HG02938 (cell line): ENCODE data around the gene ASTN2.

Source experiments
- ATAC-seq: cut with Tn5 transposase; IDR thresholded peaks from one replicate; pipeline ENCODE4 v1.9.1; 2021; ENCODE audit warnings: mild to moderate bottlenecking, moderate library complexity; ENCODE audit not compliant: unreplicated experiment

ASTN2 gene

DNA sequence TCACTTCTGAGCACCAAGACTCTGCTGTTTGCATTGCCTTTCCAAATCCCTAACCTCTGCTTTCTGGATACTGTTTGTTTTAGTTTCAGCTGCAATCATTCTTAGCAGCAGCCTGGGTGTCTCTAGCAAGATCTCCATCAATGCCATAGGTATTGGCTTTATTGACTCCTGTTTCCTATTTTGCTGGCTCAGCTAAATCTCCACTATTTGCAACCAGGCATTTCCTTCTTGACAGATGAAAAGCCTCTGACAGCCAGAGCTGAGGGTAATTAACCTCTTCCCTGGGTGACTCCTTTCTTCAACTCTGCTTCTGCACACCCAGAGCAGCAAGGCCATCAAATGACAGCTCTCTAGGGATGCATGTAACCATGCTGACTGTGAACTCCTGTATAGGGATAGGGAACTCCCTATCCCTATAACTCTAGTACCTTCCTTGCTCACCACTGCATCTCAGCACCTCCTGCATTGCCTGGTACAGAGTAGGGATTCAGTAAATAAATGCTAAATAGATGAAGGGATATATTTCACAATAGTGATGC is 434.2 kb downstream of the ASTN2 start:
- ATAC-seq: no peak

DNA sequence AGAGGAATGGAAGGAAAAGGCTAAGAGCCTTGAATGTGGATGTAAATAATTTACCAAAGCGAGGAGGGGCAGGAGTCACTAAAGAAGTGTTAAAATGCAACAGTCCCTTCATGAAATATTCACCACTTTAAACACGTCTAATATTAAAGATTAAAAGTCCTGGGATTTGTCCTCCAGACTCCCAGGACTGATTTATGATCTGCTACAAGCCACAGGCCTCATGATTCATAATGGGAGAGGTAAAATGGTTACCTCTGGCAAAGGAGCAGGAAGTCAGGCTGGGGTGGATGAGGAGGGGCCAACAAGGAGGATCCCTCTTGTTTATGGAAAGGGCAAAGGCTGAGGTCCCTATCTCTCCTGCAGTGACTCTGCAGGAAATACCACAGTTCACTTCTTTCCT is 435.4 kb downstream of the ASTN2 start:
- ATAC-seq: no peak

DNA sequence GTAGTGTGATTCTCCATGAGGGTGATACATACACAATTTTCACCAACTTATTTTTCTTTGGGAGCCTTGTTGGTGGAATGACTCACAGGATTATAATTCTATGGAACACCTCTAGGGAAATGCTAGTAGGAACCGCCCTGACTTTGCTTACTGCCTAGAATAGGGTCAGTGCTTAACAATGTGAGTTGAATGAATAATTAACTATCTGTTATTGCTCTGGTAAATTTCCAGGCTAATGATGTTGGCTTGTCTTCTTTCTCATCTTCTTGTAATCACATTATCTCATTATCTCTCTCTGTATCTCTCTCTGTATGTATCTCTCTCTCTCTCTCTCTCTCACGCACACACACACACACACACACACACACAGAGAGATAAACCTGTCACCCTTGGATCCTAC is 436.7 kb downstream of the ASTN2 start:
- ATAC-seq: no peak

DNA sequence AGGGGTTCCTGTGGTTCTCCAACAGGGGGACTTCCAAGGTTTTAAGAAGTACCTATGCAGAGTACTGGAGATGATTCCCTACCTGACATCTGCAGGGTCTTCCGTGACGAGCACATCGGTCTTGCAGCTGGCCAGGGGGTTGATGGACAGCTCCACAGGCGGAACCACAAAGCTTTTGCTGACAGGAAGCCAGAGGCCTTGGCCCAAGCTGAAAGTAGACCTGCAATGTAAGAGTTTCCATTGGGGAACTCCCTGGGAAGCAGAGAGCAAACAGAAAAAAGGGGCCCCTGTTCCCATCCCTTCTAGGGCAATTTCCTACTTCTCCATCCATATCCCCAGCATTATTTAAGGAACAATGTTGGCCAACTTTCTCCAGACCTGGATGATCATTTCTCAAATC is 439.7 kb downstream of the ASTN2 start:
- no peak for ATAC-seq

DNA sequence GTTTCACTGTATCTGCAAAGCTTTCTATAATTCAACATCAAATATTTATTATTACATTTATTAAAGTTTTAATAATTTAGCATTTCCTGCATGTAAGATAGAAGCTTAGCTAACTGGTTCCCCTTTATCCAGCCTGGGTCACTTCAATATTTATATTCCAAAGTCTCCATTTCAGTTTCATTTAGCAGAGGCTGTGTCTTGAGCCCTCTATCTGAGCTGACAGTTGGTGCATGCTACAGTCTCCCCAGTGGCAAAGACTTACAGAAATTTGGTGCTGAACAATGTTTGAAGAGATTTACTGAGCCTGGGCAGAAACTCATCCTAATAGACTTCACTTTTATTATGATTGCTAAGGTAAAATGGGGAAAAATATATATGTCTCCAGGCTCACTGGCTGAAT is 448.7 kb downstream of the ASTN2 start:
- no peak for ATAC-seq

DNA sequence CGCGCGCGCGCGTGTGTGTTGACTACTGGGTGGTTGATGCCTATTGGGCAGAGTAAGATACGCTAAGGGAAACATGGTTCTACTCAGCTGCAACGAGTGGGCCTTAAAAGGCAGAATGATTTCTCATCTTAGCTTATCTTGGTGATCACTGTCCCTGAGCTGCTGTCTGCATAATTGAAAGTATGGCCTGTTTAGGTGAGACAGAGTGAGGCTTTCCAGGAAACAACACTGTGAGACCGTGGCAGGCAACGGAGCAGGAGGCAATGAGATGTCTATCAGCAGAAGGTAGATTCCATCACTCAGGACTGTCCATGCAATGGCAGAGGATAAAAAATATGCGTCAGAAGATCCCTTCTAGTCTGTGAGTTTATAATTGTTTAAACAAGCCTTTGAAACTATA is 450.6 kb downstream of the ASTN2 start:
- no peak for ATAC-seq

DNA sequence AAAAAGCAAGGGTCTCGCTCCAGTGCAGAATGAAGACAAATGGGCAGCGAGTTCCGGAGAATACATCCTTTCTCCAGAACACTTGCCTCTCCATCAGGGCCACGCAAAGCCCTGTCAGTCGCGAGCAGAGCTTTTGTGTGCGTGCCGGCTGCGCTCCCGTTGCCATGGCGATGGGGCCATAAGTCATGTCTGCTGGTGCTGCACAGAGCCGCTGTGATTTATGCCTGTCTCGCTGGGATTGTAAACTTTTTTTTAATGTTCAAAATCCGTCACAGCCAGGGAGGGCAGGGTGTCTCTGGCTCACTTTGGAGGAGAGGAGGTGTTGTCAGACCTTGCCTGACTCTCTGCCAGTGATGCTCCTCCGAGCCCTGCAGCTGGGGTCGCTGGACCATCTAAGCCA is 455.0 kb downstream of the ASTN2 start:
- no peak for ATAC-seq

DNA sequence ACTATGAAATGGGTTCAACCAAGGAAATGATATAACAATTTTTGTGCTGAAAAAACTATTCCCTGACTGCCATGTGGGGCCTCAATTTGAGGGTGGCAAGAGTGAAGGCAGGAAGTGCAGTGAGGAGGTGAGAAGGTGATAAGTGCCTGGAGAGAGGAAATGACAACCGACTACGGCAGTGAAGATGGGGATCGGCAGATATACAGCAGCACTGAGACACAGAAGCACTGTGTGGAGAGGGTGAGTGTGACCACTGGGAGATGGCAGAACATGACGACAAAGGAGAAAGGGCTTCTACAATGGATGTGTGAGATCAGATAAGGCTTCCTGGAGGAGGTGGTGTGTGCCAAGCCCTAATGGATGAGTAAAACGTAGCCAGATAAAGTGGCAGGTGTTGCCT is 456.0 kb downstream of the ASTN2 start:
- peak; percentile 48 for ATAC-seq

DNA sequence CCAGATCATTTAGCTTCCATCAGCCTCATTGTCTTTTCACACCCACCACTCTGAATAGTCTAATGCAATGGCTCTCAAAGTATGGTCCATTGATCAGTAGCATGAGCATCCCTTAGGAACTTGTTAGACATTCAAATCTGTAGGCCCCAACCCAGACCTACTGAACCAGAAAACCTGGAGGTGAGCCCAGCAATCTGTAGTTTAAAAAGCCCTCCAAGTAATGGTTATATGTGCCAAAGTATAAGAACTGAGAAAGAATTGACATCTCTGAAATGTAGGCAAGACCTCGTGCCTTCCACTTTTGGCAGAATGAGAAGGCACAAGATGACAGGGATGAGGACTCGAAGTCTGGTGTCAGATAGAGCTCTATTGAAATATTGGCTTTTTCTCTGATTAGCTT is 460.1 kb downstream of the ASTN2 start:
- ATAC-seq: no peak

DNA sequence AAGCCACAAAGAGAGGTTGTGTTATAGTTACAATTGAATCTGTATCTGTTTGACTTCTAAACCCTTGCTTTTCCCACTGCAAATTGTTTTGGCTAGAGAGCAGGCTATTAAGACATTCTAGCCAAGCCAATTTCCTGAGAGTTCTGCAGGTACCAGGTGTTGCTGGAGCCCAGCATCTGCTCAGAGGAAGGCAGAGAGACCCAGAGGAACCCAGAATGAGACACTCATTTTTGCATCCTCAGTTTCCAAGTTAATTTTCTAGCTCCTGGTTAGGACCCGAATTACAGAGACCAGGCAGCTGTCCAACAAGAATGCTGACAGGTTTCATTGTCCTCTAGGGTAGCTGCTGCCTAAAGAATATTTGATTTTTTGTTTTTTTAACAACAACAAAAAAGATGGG is 461.6 kb downstream of the ASTN2 start:
- no peak for ATAC-seq

DNA sequence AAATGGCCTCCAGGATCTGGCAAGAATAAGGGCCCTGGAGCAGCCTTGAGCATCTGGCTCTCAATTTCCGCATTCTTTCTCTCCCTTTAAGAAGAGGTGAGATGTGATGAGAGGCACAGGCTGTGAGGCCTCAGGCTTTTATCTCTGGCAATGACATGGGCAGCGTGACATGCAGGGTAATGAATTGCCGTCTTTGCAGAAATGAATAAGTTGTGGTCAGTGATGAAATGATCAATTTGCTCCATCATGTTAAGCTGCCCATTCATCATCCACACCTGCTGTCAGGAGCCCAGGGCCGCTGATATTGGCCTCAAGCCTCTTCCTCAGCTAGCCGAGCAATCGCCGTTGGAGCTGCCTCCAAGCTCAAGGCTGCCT is 462.4 kb downstream of the ASTN2 start:
- ATAC-seq: no peak

DNA sequence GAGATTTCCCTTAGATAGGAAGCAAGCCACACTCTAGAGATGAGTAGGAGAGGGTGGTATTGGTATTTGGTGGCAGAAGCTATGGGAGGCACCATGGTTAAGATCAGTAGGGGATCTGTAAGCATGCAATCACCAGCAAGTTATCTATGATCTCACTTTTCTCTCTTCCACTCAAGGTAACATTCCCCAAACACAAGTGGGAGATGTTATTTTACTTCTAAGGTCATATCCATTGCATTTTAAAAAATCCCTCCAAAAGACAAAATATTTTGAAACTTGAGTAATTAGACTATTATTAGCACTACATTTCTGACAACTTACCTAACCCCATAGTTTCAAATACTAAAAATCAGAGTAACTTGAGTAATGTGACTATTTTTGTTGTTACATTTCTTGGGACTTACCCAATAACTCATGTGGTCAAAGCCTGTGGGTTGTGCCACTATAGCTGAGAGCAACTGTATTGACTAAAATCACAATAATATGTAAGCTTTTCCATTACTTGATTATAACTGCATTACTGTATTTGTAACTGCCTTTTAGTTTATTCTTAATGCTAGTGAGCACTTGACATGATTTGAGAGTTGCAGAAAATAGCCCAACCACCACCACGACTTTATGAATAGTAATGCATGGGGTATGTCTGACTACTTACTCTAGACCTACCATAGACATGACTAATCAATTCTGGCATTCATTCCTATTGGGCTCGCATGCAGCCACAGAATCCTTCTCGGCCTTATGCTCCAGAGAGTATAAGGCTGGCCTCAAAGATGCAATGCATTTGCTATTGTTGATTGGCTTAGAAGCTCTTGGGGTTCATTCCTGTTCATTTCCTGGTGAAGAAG is 463.0 kb downstream of the ASTN2 start:
- ATAC-seq: peak; percentile 72

DNA sequence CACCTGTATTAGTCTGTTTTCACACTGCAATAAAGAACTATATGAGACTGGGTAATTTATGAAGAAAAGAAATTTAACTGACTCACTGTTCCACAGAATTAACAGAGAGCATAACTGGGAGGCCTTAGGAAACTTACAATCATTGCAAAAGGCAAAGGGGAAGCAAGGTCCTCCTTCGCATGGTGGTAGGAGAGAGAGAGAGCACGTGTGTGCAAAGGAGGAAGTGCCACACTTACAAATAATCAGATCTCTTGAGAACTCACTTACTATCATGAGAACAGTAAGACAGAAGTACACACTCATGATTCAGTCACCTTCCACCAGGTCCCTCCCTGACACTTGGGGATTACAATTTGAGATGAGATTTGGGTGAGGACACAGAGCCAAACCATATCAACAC is 469.0 kb downstream of the ASTN2 start:
- no peak for ATAC-seq

DNA sequence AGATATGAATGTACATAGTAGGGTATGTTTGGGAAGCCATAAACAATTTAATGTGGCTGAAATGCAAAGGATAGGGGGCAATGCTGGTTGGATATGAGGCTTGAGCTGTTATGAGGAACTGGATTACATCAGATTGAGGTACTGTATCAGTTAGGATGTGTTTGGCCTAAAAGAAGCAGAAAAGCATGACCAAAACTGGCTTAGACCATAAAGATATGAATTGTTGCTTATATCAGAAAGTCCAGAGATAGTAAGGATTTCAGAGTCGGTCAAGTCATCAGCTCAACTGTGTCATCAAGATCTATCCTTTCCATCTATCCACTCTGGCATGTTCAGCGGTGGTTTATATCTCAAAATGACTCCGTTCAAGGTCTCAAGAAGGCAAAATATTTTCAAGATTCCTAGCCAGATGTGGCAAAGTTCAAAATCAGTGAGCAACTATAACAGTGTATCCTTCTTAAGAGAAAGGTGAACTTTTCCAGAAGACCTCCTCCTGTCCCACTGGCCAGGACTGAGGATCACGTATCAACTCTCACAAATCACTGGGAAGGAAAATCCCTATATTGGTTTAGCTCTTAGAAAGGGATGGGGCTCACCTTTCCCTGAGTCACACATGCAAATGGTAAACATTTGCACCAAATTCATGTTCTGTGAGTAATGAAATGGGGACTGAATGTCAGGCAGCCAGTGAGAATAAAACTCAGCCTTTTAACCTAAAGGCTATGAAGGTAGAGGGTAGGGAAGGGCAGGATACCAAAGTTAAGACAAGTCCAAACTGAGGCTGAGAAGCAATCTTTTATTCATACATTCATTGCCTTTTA is 469.9 kb downstream of the ASTN2 start:
- no peak for ATAC-seq

DNA sequence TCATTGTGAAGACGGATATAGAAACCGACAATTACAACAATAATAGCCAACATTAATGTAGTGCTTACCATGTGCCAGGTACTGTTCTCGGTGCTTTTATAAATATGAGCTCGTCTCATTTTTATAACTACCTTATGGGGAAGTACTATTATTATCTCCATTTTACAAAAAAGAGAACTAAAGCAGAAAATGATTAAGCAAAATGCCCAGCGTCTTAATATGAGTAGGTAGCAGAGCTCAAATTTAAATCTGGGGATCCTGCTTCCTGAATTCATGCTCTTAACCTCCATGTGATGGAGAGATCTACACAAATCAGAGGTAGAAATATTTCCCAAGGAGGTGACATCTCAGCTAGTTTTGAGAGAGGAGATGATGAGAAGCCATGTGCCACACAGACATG is 470.9 kb downstream of the ASTN2 start:
- no peak for ATAC-seq

DNA sequence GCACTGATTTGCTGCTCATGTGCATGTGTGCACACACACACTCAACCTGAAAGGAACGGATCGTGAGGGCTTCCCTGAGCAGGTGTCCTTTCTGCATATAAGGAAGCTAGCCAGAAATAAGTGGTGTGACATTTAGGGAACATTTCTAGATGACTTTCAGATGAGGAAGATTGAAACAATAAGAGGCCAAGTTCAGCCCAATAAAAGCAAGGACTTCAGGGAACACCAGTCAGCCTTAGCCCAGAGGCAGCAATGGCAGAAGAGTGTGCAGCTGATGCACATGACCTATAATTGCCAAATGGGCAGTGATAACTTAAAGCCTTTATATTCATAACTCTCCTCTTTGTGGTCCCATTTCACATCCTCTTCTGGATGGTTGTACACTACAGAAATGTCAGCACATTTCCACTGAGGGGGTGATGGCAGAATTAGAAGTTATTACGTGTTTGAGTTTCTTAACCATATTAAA is 472.2 kb downstream of the ASTN2 start:
- ATAC-seq: peak; percentile 68

DNA sequence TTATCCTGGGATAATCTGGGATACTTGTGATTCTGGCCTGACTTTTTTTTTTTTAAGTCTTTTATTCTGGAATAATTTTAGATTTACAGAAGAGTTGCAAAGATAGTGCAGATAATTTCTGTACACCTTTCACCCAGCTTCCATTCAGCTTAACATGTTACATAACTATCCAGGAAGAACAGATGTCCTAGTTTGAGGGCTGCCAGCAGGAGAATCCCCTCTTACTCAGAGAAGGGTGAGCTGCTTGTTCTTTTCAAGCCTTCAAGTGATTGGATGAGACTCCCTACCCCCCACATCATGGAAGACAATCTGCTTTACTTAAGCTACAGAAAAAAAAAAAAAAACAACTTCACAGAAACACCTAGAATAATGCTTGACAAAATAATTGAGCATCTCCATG is 473.6 kb downstream of the ASTN2 start:
- no peak for ATAC-seq

DNA sequence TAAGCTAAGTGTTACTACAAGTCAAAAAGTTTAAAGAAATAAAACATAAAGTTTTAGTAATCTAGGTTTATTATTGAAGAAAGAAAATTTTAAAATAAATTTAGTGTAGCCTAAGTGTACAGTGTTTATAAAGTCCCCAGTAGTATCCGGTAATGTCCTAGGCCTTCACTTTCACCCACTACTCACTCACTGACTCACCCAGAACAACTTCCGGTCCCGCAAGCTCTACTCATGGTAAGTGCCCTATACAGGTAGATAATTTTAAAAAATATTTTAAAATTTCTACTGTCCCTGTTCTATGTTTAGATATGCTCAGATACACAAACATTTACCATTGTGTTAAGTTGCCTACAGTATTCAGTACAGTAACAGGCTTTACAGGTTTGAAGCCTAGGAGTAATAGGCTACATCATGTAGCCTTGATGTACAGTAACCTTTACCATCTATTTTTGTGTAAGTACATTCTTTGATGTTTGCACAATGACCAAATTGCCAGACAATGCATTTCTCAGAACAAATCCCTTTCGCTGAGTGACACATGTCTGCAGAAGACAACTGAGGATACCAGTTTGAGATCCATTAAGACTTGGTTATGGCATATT is 474.1 kb downstream of the ASTN2 start:
- ATAC-seq: no peak

DNA sequence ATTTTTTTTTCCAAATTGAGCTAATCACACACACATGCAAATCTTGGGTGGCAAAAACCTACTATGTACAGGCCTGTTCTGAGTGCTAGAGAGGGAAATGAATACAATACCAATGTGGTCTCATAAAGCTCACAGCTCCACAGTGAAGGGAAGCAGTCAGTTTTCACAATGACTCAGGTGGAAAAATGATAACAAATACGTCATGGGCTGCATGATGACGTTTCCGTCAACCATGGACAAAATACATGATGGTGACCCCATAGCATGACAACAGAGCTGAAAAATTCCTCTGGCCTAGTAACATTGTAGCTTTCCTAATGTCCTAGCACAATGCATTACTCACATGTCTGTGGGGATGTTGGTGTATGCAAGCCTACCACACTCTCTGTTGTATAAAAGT is 475.2 kb downstream of the ASTN2 start:
- ATAC-seq: no peak

DNA sequence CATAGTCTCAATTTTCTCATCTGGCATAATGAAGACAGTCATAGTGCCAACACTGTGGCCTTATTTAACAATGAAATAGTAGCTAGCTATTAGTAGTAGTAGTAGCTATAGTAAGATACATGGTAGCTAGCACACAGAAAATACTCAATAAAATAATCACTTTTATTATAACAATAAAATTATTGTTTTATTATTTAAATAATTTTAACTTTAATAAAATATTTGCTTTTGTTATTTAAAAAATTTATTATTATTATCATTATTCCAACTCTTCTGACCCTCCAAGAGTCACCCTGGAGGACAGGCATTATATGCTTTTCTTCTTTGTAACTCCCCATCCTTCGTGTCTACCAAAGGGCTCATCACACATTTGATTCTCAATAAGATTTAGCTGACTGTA is 475.7 kb downstream of the ASTN2 start:
- ATAC-seq: no peak

DNA sequence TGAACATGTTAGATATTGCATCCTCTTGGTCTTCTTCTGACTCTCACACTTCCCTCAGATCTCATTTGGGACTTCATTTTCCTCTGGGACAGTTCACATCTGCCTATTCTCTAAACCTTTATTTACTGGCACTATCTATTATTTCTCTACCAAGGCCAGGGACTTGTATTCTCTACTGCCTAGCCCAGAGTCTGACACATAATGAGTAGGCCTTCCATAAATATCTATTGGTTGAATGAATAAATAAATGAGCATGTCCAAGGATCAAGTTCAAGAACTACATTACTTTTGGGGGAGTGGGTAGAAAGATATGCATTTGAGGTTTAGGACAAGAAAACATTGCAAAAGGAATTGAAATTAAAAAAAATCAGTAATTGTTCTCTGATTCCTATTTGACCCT is 477.5 kb downstream of the ASTN2 start:
- no peak for ATAC-seq
